Stimulated activated CD4-positive, alpha-beta T cell treated with anti-CD3 and anti-CD28 coated beads, Interleukin-15, amount 100 ng/mL, for 24 hours (primary cell): ENCODE results near the gene YIPF6.
"Not testable (repeated sequence)": the region's sequence is repeated elsewhere in the genome, so short reads cannot be mapped to it uniquely, and the experiment has no call there.

Experiments
- DNase-seq: peaks from one replicate; pipeline ENCODE4 v3.0.0-alpha.2; 2020

The YIPF6 gene, protein sequence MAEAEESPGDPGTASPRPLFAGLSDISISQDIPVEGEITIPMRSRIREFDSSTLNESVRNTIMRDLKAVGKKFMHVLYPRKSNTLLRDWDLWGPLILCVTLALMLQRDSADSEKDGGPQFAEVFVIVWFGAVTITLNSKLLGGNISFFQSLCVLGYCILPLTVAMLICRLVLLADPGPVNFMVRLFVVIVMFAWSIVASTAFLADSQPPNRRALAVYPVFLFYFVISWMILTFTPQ

DNA sequence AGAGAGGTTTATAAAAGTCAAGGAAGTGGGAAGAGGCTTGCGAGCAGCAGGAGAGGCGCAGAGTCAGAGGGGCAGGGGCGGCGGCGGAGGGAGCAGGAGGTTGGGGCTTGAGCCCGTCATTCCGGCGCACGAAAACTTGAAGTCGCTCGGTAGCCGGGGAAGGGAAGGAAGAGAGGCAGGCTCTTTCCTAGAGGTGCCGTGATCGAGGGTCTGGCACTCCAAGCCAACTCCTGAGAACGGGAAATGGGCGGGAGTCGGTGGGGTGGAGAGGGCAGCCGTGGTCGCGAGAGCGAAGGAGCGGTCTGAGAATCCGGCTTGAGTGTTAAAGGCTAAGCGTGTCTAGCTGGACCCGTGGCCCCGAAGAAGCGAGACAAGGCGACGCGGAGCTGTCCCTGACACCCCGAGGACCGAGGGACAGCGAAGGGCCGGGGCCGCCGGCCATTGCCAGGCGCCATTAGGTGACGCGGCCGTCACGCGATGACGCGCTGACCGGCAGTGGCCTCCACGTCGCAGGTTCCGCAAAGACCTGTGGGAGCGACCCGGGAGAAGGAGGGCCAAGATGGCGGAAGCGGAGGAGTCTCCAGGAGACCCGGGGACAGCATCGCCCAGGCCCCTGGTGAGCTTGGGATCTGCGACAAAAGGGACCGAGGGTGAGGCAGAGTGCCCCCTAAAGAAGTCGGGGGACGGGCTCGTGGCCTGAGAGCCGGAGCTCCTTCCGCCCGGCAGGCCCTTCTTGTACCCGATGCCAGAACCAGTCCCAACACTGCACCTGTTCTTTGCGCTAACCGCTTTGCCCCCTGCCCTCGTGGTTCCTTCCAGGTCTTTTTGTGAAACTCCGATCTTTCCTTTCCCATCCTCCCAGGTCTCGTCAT lies at the start of gene YIPF6:
TSS of gene YIPF6 (plus strand) at position 544 of the 872 bp plus-strand sequence. CDS start at position 560, 16 bp downstream.
- peak; percentile 79 for DNase-seq

- no peak for DNase-seq
Measured at GRCh38 chrX:68451720-68452119, 47.1 kb upstream of the YIPF6 start.

DNA sequence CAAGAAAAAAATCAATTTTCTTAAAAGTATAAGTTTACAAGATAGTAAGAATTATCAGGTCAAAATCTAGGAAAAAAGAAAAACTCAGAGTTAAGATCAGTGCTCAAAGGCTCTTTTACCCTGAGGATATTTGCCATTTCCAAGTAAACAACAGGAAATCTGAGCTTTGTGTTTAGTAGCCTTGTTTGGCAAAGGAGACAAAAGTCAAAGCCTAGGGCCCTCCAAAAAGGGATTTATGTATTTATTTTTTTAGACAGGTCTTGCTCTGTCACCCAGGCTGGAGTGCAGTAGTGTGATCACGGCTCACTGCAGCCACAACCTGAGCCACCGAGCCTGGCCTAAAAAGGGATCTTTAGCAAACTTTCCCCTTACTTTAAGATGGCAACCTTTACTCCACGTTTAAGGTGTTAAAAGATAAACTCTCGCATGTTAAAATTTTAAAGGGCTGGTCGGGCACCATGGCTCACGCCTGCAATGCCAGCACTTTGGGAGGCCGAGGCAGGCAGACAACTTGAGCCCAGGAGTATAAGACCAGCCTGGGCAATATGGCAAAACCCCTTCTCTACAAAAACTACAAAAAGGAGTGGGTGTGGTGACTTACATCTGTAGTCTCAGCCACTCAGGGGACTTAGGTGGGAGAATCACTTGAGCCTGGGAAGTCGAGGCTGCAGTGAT lies 44.2 kb upstream of the YIPF6 start:
- no peak for DNase-seq

GRCh38 chrX:68455151-68455510 lies 43.7 kb upstream of the YIPF6 start:
- no peak for DNase-seq

DNA sequence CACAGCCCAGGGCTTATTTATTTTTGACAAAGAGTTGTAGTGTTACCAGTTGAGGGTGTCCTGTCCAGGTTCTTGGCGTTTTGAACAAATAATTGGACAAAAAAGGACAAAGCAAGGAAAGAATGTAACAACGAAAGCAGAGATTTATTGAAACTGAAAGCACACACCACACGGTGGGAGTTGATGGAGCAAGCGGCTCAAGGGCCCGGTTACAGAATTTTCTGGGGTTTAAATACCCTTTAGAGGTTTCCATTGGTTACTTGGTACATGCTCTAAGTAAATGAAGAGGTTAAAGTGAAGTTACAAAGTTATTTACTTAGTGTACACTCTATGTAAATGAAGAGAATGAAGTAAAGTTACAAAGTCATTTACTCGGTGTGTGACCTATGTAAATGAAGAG lies 37.8 kb upstream of the YIPF6 start:
- DNase-seq = no peak

GRCh38 chrX:68461576-68461975 lies 37.3 kb upstream of the YIPF6 start:
- no peak for DNase-seq

- no peak for DNase-seq
Measured at GRCh38 chrX:68462197-68462596, 36.7 kb upstream of the YIPF6 start.

DNA sequence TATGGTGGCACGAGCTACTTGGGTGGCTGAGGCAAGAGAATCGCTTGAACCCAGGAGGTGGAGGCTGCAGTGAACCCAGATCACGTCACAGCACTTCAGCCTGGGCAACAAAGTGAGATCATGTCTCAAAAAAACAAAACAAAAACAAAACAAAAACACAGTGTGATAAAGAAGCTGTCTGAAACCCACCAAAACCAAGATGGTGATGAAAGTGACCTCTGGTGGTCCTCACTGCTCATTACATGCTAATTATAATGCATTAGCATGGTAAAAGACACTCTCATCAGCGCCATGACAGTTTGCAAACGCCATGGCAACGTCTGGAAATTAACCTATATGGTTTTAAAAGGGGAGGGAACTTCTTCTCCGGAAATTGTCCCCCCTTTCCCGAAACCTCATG lies 36.2 kb upstream of the YIPF6 start:
- DNase-seq = peak; percentile 2

GRCh38 chrX:68463880-68464279 lies 35.0 kb upstream of the YIPF6 start:
- DNase-seq = no peak

- no peak for DNase-seq
Measured at GRCh38 chrX:68464796-68465195, 34.1 kb upstream of the YIPF6 start.

DNA sequence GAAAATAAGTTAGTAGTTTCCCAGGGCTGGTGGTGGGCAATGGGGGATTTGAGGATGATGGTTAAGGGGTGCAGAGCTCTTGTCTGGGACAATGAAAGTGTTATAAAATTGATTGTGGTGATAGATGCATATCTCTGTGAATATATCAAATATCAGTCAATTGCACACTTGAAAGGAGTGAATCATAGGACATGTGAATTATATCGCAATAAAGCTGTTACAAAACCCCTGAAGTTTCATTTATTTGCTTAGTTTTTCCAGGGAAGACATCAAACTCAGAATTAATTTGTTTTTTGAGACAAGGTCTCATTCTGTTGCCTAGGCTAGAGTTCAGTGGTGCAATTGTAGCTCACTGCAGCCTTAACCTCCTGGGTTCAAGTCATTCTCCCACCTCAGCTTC lies 17.9 kb upstream of the YIPF6 start:
- DNase-seq = no peak

DNA sequence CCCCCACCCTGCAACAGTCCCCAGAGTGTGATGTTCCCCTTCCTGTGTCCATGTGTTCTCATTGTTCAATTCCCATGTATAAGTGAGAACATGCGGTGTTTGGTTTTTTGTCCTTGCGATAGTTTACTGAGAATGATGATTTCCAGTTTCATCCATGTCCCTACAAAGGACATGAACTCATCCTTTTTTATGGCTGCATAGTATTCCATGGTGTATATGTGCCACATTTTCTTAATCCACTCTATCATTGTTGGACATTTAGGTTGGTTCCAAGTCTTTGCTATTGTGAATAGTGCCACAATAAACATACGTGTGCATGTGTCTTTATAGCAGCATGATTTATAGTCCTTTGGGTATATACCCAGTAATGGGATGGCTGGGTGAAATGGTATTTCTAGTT lies 12.7 kb upstream of the YIPF6 start:
- not testable (repeated sequence) for DNase-seq

GRCh38 chrX:68487254-68487653 lies 11.6 kb upstream of the YIPF6 start:
- DNase-seq = no peak

GRCh38 chrX:68487924-68488323 lies 10.9 kb upstream of the YIPF6 start:
- no peak for DNase-seq

GRCh38 chrX:68488657-68489056 lies 10.2 kb upstream of the YIPF6 start:
- DNase-seq = no peak

- DNase-seq = no peak
Measured at GRCh38 chrX:68490644-68491043, 8.2 kb upstream of the YIPF6 start.

GRCh38 chrX:68492583-68492982 lies 6.3 kb upstream of the YIPF6 start:
- no peak for DNase-seq

GRCh38 chrX:68493776-68494175 lies 5.1 kb upstream of the YIPF6 start:
- not testable (repeated sequence) for DNase-seq

DNA sequence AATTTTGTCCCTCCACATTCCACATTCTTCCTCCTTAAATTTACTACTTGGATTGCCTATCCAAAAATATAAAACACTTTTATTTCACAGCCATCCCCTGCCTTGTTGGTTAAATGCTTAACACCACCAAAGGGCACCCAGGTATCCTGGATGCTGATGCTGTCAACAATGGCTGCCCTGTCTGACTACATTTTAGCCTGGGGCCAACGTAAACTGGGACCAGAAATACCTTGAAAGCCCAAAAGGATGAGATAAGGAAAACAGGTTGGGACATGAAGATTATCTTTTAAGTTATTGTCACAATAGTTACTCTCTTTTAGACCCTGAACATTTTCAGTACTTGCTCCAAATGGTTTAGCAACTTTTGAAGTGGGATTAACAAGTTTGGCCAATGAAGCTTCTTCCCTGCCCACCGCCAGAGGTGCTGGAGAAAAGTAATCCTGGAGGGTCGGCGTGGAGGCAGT lies 775 bp upstream of the YIPF6 start:
- DNase-seq = peak; percentile 4

- DNase-seq = no peak
Measured at GRCh38 chrX:68499543-68500504, 973 bp downstream of the YIPF6 start.

- DNase-seq = peak; percentile 75
Measured at GRCh38 chrX:68503836-68504636, 5.2 kb downstream of the YIPF6 start.

DNA sequence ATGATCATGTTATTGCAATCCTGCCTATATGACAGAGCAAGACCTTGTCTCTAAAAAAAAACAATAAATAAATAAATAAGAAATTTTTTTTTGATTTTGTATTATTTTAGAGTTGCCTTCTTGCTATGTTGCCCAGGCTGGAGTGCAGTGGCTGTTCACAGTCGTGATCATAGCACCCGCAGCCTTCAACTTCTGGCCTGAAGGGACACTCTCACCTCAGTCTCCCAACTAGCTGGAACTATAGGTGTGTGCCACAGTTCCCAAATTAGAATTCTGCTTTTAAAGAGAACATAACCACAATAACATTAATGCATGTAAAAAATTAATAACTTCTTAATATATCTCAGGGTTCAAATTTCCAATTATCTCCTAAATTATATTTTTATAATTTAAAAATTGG lies 7.8 kb downstream of the YIPF6 start:
- DNase-seq = no peak
